Panc1 (cell line): ENCODE data around the gene WASL. TPM values are rescaled to one million over a fixed set of nuclear protein-coding genes. Genes with fewer than 3 reads are reported as not detected.

Experiments used
- ATAC-seq: fragments of 200-7000 bp; cut with Tn5 transposase; 2 replicates; pipeline ENCODE4 v1.9.1; 2020; ENCODE audit warnings: mild to moderate bottlenecking, moderate library complexity
- BruUV-seq: library from RNA; stranded (reverse); fragments of 400-500 nt; replicated peaks from 2 replicates; lab custom pipeline; 2021; lab: Mats Ljungman, UMichigan
- CTCF ChIA-PET: fragments of 300-600 bp; sonication (Branson Sonifier 250); formaldehyde crosslinking; loops from one replicate; lab custom pipeline; 2022; ENCODE audit warnings: antibody characterized with exemption; lab: Charles Lee
- POLR2A ChIA-PET: fragments of 300-600 bp; sonication (Branson Sonifier 250); formaldehyde crosslinking; loops from one replicate; lab custom pipeline; 2022; ENCODE audit warnings: antibody characterized with exemption; lab: Charles Lee
- DNase-seq: peaks from one replicate; pipeline ENCODE4 v3.0.0-alpha.2; 2010; ENCODE audit warnings: low read depth, low spot score
- H3K27ac ChIP-seq: 2 replicates; pipeline ENCODE4 v1.5.1; 2011; ENCODE audit warnings: mild to moderate bottlenecking, low read length, inconsistent platforms
- H3K27me3 ChIP-seq: fragments of 200-500 bp; sonication (Bioruptor generic); 2 replicates; pipeline ENCODE4 v1.6.0; 2014; ENCODE audit warnings: low read length, inconsistent platforms; ENCODE audit not compliant: control insufficient read depth, insufficient read depth
- H3K36me3 ChIP-seq: fragments of 200-500 bp; sonication (Bioruptor generic); 2 replicates; pipeline ENCODE4 v1.5.1; 2014; ENCODE audit warnings: inconsistent platforms, mild to moderate bottlenecking, low read length, moderate library complexity; ENCODE audit not compliant: control insufficient read depth, insufficient read depth
- H3K4me1 ChIP-seq: 2 replicates; pipeline ENCODE4 v1.5.1; 2011; ENCODE audit warnings: inconsistent platforms, mild to moderate bottlenecking, low read length, moderate library complexity; ENCODE audit not compliant: control insufficient read depth, insufficient read depth
- H3K4me3 ChIP-seq, 2 experiments: 2 replicates each; pipeline ENCODE4 v1.5.1; 2011 to 2012; ENCODE audit warnings: low read depth in 2 of 2, low read length in 2 of 2, mild to moderate bottlenecking in 2 of 2, inconsistent platforms in 1 of 2, moderate library complexity in 1 of 2
- H3K9me3 ChIP-seq: fragments of 200-500 bp; sonication (Bioruptor generic); 2 replicates; pipeline ENCODE4 v1.5.1; 2014; ENCODE audit warnings: low read depth, mild to moderate bottlenecking, inconsistent platforms, low read length, moderate library complexity; ENCODE audit not compliant: control insufficient read depth, insufficient read depth
- CTCF ChIP-seq: fragments of 450-650 bp; IDR thresholded peaks from 2 replicates; pipeline ENCODE4 v1.5.1; 2017; ENCODE audit warnings: mild to moderate bottlenecking
- POLR2AphosphoS5 ChIP-seq: IDR thresholded peaks from 2 replicates; pipeline ENCODE4 v1.6.1; 2012; ENCODE audit warnings: mild to moderate bottlenecking, low read depth, low read length, moderate library complexity
- REST ChIP-seq, 2 experiments: IDR thresholded peaks; 2 replicates each; pipeline ENCODE4 v1.6.1; 2011 to 2012; ENCODE audit warnings: low read depth in 2 of 2, control low read depth in 1 of 2, low read length in 1 of 2, mild to moderate bottlenecking in 1 of 2, moderate library complexity in 1 of 2; ENCODE audit not compliant: insufficient read depth in 1 of 2
- SIN3A ChIP-seq: IDR thresholded peaks from 2 replicates; pipeline ENCODE4 v1.6.1; 2012; ENCODE audit warnings: low read depth, mild to moderate bottlenecking, low read length, moderate library complexity, borderline replicate concordance; ENCODE audit not compliant: insufficient read depth
- TCF7L2 ChIP-seq: IDR thresholded peaks from 2 replicates; pipeline ENCODE4 v1.6.1; 2011; ENCODE audit warnings: mild to moderate bottlenecking, low read depth, low read length, inconsistent platforms
- in situ Hi-C: cut with HindIII; loops from 2 replicates; pipeline ENCODE4 v1.10.0; 2016; ENCODE audit warnings: low sequenced_read_pairs, low pct_unique_long_range_greater_than_20kb
- intact Hi-C: fragments of 100-400 bp; cut with micrococcal nuclease; formaldehyde crosslinking; loops from one replicate; pipeline ENCODE4 v1.10.0; 2022; ENCODE audit not compliant: unreplicated experiment
- total RNA-seq: library from RNA; stranded (reverse); gene quantifications from one replicate; pipeline ENCODE4 v1.2.1, GENCODE V29; 2021; ENCODE audit not compliant: unreplicated experiment

The WASL gene
- total RNA-seq, 1 experiment from 2014 or later = 29.6 TPM

GRCh38 chr7:123682690-123683089 lies 66.1 kb downstream of the WASL start:
- BruUV-seq = no TSS peak
- Histone ChIP-seq H3K36me3 (peaks cover 12% of the 10 kb centered on the region), H3K27me3 (no peaks in the 10 kb centered on the region), H3K27ac (no peak overlapping the region), H3K4me1 (no peaks in the 10 kb centered on the region), H3K4me3 (no peak overlapping the region), H3K9me3 (no peaks in the 10 kb centered on the region)
- intact Hi-C loops = loop anchor here (2.0 kb wide), 1 partner anchor 182 kb away; no protein-coding TSS in a partner anchor
- peak; percentile 80 for ATAC-seq
- DNase-seq = peak; percentile 35
- in situ Hi-C loops = no loop called here
- POLR2A ChIA-PET = no interaction called here
- TF ChIP-seq SIN3A (no peak), TCF7L2 (no peak), CTCF (peak; percentile 63; the same call in 1 of the 2 replicates)
- CTCF ChIA-PET = interaction anchor here (0.6 to 1.4 kb wide), 4 partner anchors 19 to 190 kb away, joined by 3 to 8 read pairs (median 4); no protein-coding TSS in a partner anchor

- no peak for TF ChIP-seq SIN3A
- TF ChIP-seq POLR2AphosphoS5 = no peak
- TF ChIP-seq TCF7L2 = no peak
- TF ChIP-seq CTCF = no peak
- TF ChIP-seq REST (IDR thresholded peaks at IDR 0.05; ENCODE audit: insufficient read depth in 1 of 2, low read depth in 2 of 2, low read length in 1 of 2) = no peak
- H3K36me3 ChIP-seq = peaks cover 12% of the 10 kb centered on the region
- H3K4me3 ChIP-seq = no peak overlapping the region
- H3K27ac ChIP-seq = no peak overlapping the region
- ChIA-PET POLR2A (no interaction called here), CTCF (interaction anchor here (1.4 kb wide), 1 partner anchor 116 kb away, joined by 3 read pairs; no protein-coding TSS in a partner anchor)
- BruUV-seq = no TSS peak
- no peaks in the 10 kb centered on the region for H3K4me1 ChIP-seq
- in situ Hi-C loops (no loop called here), intact Hi-C loops (no loop called here)
- H3K9me3 ChIP-seq = no peaks in the 10 kb centered on the region
- DNase-seq (no peak), ATAC-seq (no peak)
- H3K27me3 ChIP-seq = no peaks in the 10 kb centered on the region
These were observed 67.2 kb downstream of the WASL start for GRCh38 chr7:123681561-123681960.
